ENCODE measurements around the gene REEP5. TPM values are rescaled to one million over a fixed set of nuclear protein-coding genes. Genes with fewer than 3 reads are reported as not detected.

REEP5 gene
- polyA plus RNA-seq, 1 of the 3 experiments (the other 2 are of a cell fraction), result 124 TPM

- Histone ChIP-seq H3K4me2 (no peak overlapping the region), H3K4me1 (ENCODE audit: control insufficient read depth in 1 of 2, insufficient read depth in 2 of 2, low read depth in 1 of 2, low read length in 1 of 2) (peaks cover 0 to 2% of the 10 kb centered on the region in 2 experiments; a peak in 2 of 4 replicates), H3F3A (replicated peaks; ENCODE audit: insufficient read depth) (no peaks in the 10 kb centered on the region), H3K27me3 (ENCODE audit: insufficient read depth) (no peaks in the 10 kb centered on the region), H3K4me3 (ENCODE audit: low read depth in 2 of 2, low read length in 1 of 2) (no peak overlapping the region), H3K36me3 (replicated peaks in 1 of 2; ENCODE audit: control insufficient read depth in 1 of 2, insufficient read depth in 2 of 2, low read length in 1 of 2) (no peaks in the 10 kb centered on the region), H3K9me2 (no peaks in the 10 kb centered on the region), H2AFZ (ENCODE audit: low read depth) (no peak overlapping the region), H3K9ac (no peak overlapping the region), H3K9me3 (no peaks in the 10 kb centered on the region), H3K27ac (ENCODE audit: low read depth in 2 of 2, low read length in 1 of 2) (no peak overlapping the region), H3K79me2 (ENCODE audit: insufficient read depth) (no peaks in the 10 kb centered on the region), H4K20me1 (ENCODE audit: insufficient read depth) (no peaks in the 10 kb centered on the region)
- TF ChIP-seq TCF12 (IDR thresholded peaks at IDR 0.05) (peak; percentile 70), GABPA (IDR thresholded peaks at IDR 0.05; ENCODE audit: low read depth) (no peak), PBX3 (IDR thresholded peaks at IDR 0.05) (peak; percentile 93), JUND (IDR thresholded peaks at IDR 0.05) (peak; percentile 61), REST (IDR thresholded peaks at IDR 0.05; ENCODE audit: low read depth, low read length) (no peak), EP300 (IDR thresholded peaks at IDR 0.05; ENCODE audit: borderline replicate concordance in 1 of 2, low read depth in 1 of 2, low read length in 1 of 2) (peak in 1 of 2 experiments; percentile 41; a peak in 1 of 4 replicates), SMC3 (IDR thresholded peaks at IDR 0.05; ENCODE audit: low read depth, low read length) (no peak), MXI1 (IDR thresholded peaks at IDR 0.05; ENCODE audit: low read depth, low read length) (no peak), POLR2AphosphoS5 (IDR thresholded peaks at IDR 0.05; ENCODE audit: low read depth, low read length) (peak; percentile 26; the same call in 1 of the 2 replicates), FOSL2 (IDR thresholded peaks at IDR 0.05; ENCODE audit: borderline replicate concordance, low read depth) (no peak), NFIC (IDR thresholded peaks at IDR 0.05; ENCODE audit: borderline replicate concordance) (peak; percentile 68; the same call in 1 of the 2 replicates)
- POLR2A ChIA-PET, result no interaction called here
- no peak for DNase-seq
- 17% methylated on average over 2 of the region's 2 CpGs for WGBS (ENCODE audit: low lambda C conversion rate)
- CTCF ChIA-PET, result interaction anchor here (0.9 kb wide), 1 partner anchor 8 kb away, joined by 3 read pairs; no protein-coding TSS in a partner anchor
These were observed 9.4 kb upstream of the REEP5 start for GRCh38 chr5:112931473-112931872.

GRCh38 chr5:112930082-112930344 is 8.0 kb upstream of the REEP5 start:
- CTCF ChIA-PET, result no interaction called here
- Histone ChIP-seq H3K4me1 (ENCODE audit: control insufficient read depth in 1 of 2, insufficient read depth in 2 of 2, low read depth in 1 of 2, low read length in 1 of 2) (peaks cover 0 to 2% of the 10 kb centered on the region in 2 experiments; a peak in 2 of 4 replicates), H3K4me3 (ENCODE audit: low read depth in 2 of 2, low read length in 1 of 2) (no peak overlapping the region), H2AFZ (ENCODE audit: low read depth) (no peak overlapping the region), H4K20me1 (ENCODE audit: insufficient read depth) (no peaks in the 10 kb centered on the region), H3K36me3 (replicated peaks in 1 of 2; ENCODE audit: control insufficient read depth in 1 of 2, insufficient read depth in 2 of 2, low read length in 1 of 2) (no peaks in the 10 kb centered on the region), H3K9me3 (no peaks in the 10 kb centered on the region), H3K9me2 (no peaks in the 10 kb centered on the region), H3K27me3 (ENCODE audit: insufficient read depth) (no peaks in the 10 kb centered on the region), H3K9ac (no peak overlapping the region), H3K27ac (ENCODE audit: low read depth in 2 of 2, low read length in 1 of 2) (no peak overlapping the region), H3F3A (replicated peaks; ENCODE audit: insufficient read depth) (no peaks in the 10 kb centered on the region), H3K4me2 (no peak overlapping the region), H3K79me2 (ENCODE audit: insufficient read depth) (no peaks in the 10 kb centered on the region)
- DNase-seq, result no peak
- 93% methylated on average over 1 of the region's 1 CpG for WGBS (ENCODE audit: low lambda C conversion rate)
- POLR2A ChIA-PET, result no interaction called here
- no peak for TF ChIP-seq TCF12 (IDR thresholded peaks at IDR 0.05)
- no peak for TF ChIP-seq POLR2AphosphoS5 (IDR thresholded peaks at IDR 0.05; ENCODE audit: low read depth, low read length)
- no peak for TF ChIP-seq TEAD4 (IDR thresholded peaks at IDR 0.05; ENCODE audit: borderline replicate concordance, insufficient read depth)
- TF ChIP-seq GABPA (IDR thresholded peaks at IDR 0.05; ENCODE audit: low read depth), result no peak
- TF ChIP-seq SMC3 (IDR thresholded peaks at IDR 0.05; ENCODE audit: low read depth, low read length), result no peak
- no peak for TF ChIP-seq ZBTB33 (IDR thresholded peaks at IDR 0.05; ENCODE audit: borderline replicate concordance, low read depth)
- no peak for TF ChIP-seq RAD21 (IDR thresholded peaks at IDR 0.05; ENCODE audit: low read length)
- no peak for TF ChIP-seq NFIC (IDR thresholded peaks at IDR 0.05; ENCODE audit: borderline replicate concordance)
- no peak for TF ChIP-seq TAF1 (IDR thresholded peaks at IDR 0.05; ENCODE audit: borderline replicate concordance, low read depth, low read length)
- no peak for TF ChIP-seq JUND (IDR thresholded peaks at IDR 0.05)
- TF ChIP-seq CTCF (IDR thresholded peaks at IDR 0.05), result no peak

All from SK-N-SH (cell line).